Parathyroid adenoma (tissue), 2 donors: ENCODE measurements around the gene BIRC5.

ENCODE experiments used
- H2AFZ ChIP-seq: fragments of 300-600 bp; sonication (generic); one replicate; pipeline ENCODE4 v1.7.0; 2017; ENCODE audit warnings: antibody characterized with exemption, mild to moderate bottlenecking
- H3K27ac ChIP-seq: fragments of 300-600 bp; sonication (generic); one replicate; pipeline ENCODE4 v1.7.0; 2017
- H3K27me3 ChIP-seq: fragments of 300-600 bp; sonication (generic); one replicate; pipeline ENCODE4 v1.7.0; 2017; ENCODE audit warnings: low read length; ENCODE audit not compliant: control insufficient read depth, insufficient read depth
- H3K36me3 ChIP-seq: fragments of 300-600 bp; sonication (generic); one replicate; pipeline ENCODE4 v1.7.0; 2017; ENCODE audit warnings: low read length; ENCODE audit not compliant: control insufficient read depth, insufficient read depth
- H3K4me1 ChIP-seq: fragments of 300-600 bp; sonication (generic); one replicate; pipeline ENCODE4 v1.7.0; 2017; ENCODE audit warnings: control low read depth
- H3K4me2 ChIP-seq: fragments of 300-600 bp; sonication (generic); one replicate; pipeline ENCODE4 v1.7.0; 2017; ENCODE audit warnings: low read length
- H3K4me3 ChIP-seq: fragments of 300-600 bp; sonication (generic); one replicate; pipeline ENCODE4 v1.7.0; 2017; ENCODE audit warnings: low read depth, low read length
- H3K79me2 ChIP-seq: fragments of 300-600 bp; sonication (generic); one replicate; pipeline ENCODE4 v1.7.0; 2017; ENCODE audit warnings: control low read depth
- H3K9ac ChIP-seq: fragments of 300-600 bp; sonication (generic); one replicate; pipeline ENCODE4 v1.7.0; 2017; ENCODE audit warnings: mild to moderate bottlenecking
- H3K9me3 ChIP-seq: fragments of 300-600 bp; sonication (generic); one replicate; pipeline ENCODE4 v1.7.0; 2017; ENCODE audit warnings: low read length; ENCODE audit not compliant: control insufficient read depth
- TF ChIP-seq, protein P1 (sequence below): fragments of 300-600 bp; sonication (generic); IDR thresholded peaks from one replicate; pipeline ENCODE4 v1.7.0; 2017; ENCODE audit warnings: antibody characterized with exemption, mild to moderate bottlenecking
- donor health status: primary hyperparathyroidism.

BIRC5 gene

GRCh38 chr17:78202666-78203065 lies 11.4 kb upstream of the BIRC5 start:
- Histone ChIP-seq H3K79me2 (no peaks in the 10 kb centered on the region), H3K4me1 (peaks cover 8% of the 10 kb centered on the region), H3K9ac (no peak overlapping the region), H3K4me3 (no peak overlapping the region), H3K9me3 (no peaks in the 10 kb centered on the region), H3K27me3 (no peaks in the 10 kb centered on the region), H3K36me3 (no peaks in the 10 kb centered on the region), H3K27ac (no peak overlapping the region), H2AFZ (no peak overlapping the region), H3K4me2 (no peak overlapping the region)
- TF ChIP-seq, protein P1, sequence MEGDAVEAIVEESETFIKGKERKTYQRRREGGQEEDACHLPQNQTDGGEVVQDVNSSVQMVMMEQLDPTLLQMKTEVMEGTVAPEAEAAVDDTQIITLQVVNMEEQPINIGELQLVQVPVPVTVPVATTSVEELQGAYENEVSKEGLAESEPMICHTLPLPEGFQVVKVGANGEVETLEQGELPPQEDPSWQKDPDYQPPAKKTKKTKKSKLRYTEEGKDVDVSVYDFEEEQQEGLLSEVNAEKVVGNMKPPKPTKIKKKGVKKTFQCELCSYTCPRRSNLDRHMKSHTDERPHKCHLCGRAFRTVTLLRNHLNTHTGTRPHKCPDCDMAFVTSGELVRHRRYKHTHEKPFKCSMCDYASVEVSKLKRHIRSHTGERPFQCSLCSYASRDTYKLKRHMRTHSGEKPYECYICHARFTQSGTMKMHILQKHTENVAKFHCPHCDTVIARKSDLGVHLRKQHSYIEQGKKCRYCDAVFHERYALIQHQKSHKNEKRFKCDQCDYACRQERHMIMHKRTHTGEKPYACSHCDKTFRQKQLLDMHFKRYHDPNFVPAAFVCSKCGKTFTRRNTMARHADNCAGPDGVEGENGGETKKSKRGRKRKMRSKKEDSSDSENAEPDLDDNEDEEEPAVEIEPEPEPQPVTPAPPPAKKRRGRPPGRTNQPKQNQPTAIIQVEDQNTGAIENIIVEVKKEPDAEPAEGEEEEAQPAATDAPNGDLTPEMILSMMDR = no peak

DNA sequence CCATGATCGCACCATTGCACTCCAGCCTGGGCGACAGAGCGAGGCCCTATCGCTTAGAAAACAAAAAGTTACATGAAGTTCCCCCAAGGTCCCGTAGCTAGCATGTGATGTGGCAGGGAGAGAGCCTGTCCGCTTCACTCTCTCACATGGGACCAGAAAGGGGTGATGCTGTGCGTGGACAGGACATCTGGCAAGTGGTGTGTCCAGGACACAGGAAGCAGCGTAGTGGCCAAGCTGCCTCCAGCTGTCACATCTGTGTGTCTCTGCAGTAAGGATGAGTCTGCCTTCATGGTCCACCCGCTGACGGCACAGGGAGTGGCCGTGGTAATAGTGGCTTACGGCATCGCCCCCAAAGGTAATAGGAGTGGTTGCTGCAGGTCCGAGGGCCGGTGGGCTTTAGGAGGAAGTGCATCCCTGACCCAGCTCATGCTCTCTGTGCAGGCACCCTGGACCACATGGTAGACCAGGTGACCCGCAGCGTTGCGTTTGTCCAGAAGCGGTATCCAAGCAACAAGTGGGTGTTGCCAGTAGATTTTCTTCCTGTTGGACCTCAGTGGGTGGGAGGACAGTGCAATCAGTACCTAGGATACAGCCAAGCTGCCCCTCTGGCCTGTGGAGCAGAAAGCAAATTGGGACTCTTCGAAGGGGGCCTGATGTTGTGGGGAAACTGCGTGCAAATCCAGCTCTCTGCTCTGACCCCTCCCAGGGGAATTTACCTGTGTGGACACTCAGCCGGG lies 9.5 kb upstream of the BIRC5 start:
- no peaks in the 10 kb centered on the region for H3K79me2 ChIP-seq
- no peaks in the 10 kb centered on the region for H3K36me3 ChIP-seq
- peaks cover 6% of the 10 kb centered on the region for H3K4me1 ChIP-seq
- no peak overlapping the region for H3K4me3 ChIP-seq
- H3K9me3 ChIP-seq = no peaks in the 10 kb centered on the region
- no peak overlapping the region for H2AFZ ChIP-seq
- no peak overlapping the region for H3K27ac ChIP-seq
- H3K4me2 ChIP-seq = no peak overlapping the region
- no peaks in the 10 kb centered on the region for H3K27me3 ChIP-seq
- TF ChIP-seq, protein P1 = no peak
- no peak overlapping the region for H3K9ac ChIP-seq

DNA sequence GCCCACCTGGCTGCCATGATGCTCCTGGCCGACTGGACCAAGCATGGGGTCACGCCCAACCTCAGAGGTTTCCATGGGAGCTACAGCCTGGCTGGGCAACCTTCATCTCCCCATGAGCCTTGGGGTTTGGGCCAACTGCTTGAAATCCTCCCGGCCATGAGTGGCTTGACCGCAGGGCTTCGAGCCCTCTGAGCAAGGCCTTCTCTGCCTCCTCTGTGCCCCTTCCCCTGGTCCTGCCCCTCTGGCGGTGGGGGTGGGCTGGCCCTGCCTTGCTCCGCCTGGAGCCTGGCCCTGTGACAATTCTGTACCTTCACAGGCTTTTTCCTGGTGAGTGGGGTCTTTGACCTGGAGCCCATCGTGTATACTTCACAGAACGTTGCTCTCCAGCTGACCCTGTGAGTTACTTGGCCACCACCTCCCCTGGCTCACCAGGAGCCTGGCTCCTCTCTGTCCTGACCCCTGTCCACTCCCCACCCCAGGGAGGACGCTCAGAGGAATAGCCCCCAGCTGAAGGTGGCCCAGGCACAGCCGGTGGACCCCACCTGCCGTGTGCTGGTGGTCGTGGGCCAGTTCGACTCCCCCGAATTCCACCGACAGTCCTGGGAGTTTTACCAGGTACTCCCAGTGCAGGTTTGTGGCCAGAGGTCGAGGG lies 8.8 kb upstream of the BIRC5 start:
- TF ChIP-seq, protein P1 = no peak
- Histone ChIP-seq H3K4me2 (no peak overlapping the region), H2AFZ (no peak overlapping the region), H3K4me1 (no peaks in the 10 kb centered on the region), H3K9me3 (no peaks in the 10 kb centered on the region), H3K79me2 (no peaks in the 10 kb centered on the region), H3K36me3 (no peaks in the 10 kb centered on the region), H3K27me3 (no peaks in the 10 kb centered on the region), H3K27ac (no peak overlapping the region), H3K4me3 (no peak overlapping the region), H3K9ac (no peak overlapping the region)

DNA sequence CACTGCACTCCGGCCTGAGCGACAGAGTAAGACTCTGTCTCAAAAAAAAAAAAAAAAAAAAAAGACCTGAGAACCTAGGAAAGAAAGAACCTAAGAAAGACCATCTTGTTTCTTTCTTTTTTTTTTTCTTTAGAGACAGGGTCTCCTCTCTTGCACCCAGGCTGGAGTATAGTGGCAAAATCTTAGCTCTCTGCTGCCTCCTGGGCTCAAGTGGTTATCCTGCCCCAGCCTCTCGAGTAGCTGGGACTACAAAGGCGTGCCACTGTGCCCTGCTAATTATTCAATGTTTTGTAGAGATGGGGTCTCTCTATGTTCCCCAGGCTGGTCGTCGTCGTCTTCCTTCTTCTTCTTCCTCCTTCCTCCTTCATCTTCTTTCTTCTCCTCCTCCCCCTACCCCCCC lies 7.8 kb upstream of the BIRC5 start:
- Histone ChIP-seq H3K9ac (no peak overlapping the region), H3K4me1 (no peaks in the 10 kb centered on the region), H3K27me3 (no peaks in the 10 kb centered on the region), H3K4me2 (no peak overlapping the region), H3K79me2 (no peaks in the 10 kb centered on the region), H3K36me3 (no peaks in the 10 kb centered on the region), H3K9me3 (no peaks in the 10 kb centered on the region), H3K27ac (no peak overlapping the region), H3K4me3 (no peak overlapping the region), H2AFZ (no peak overlapping the region)
- TF ChIP-seq, protein P1 = no peak
